B cell (primary cell): Measurements from ENCODE around the gene MED26.

ENCODE experiments used
- CTCF ChIP-seq: fragments of 200-600 bp; IDR thresholded peaks from one replicate; pipeline ENCODE4 v1.8.0; 2022; ENCODE audit warnings: antibody characterized with exemption, mild to moderate bottlenecking
- EZH2 ChIP-seq: IDR thresholded peaks from 2 replicates; pipeline ENCODE4 v1.6.1; 2012; ENCODE audit warnings: borderline replicate concordance, low read depth, mild to moderate bottlenecking, moderate library complexity, low read length; ENCODE audit not compliant: insufficient read depth, poor library complexity, severe bottlenecking

- TF ChIP-seq CTCF (no peak), EZH2 (no peak)
These were observed 56.1 kb downstream of the MED26 start for GRCh38 chr19:16571822-16572331.
